GM18867 (cell line): ENCODE data around the gene CXXC4.

Source experiments
- ATAC-seq: cut with Tn5 transposase; IDR thresholded peaks from one replicate; pipeline ENCODE4 v1.9.1; 2021; ENCODE audit warnings: mild to moderate bottlenecking, moderate library complexity; ENCODE audit not compliant: unreplicated experiment

The CXXC4 gene

DNA sequence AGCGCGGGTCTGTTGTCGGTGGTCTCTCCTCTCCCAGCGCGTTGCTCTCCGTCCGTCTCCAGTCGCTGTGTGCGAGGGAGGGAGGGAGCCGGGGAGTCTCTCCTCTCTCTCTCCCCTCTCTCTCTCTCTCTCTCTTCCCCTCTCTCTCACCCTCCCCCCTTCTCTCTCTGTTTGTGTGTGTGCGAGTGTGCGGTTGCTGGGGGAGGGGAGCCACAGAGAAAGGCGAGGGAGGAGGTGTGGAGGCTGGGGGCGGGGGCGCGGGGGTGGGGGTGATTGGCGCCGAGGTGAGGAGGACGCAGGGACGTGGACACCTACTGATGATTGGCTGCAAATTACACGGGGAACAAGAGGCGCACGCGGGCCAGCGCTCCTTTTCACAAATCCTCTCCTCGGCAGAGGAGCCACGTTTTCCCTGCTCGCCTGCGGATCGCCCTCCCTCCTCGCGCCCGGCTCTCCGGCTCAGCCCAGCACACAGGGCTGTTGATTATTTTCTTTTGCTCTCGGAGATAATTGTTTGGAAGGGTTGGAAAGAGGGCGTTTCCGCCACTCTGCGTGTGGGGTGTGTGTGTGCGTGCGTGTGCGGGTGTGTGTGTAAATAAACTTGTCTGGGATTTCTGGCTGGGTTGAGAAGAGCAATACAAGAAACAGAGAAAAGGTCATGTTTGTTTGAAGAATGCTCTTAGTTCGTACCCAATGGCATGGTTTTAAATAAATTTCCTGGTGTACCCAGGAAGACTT is at the start of gene CXXC4:
Gene CXXC4 (minus strand): TSS at position 73 of the 738 bp plus-strand sequence. CDS start 3,092 bp downstream, outside the sequence.
- ATAC-seq, result peak; percentile 32

- ATAC-seq, result no peak
These were observed 38.5 kb upstream of the CXXC4 start for GRCh38 chr4:104533156-104533555.

DNA sequence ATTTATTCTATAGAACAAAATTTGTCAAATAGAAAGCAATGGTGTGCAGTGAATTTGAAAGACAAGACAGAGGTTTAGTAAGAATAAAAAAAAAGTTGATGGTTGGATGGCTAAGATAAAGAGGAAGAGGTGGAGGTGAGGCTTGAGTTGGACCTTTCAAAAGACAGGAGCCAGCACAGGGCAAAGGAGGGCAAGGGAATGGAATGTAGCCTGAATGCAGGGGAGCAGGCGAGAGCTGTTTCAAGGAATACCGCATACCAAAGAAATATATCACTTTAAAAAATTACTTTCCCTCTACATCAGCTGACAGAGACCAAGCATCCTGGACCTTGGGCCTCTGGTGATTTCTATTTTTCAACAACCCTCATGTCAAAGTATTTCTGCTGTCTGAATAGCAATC is 38.0 kb upstream of the CXXC4 start:
- ATAC-seq, result no peak

GRCh38 chr4:104531390-104531789 is 36.7 kb upstream of the CXXC4 start:
- no peak for ATAC-seq

DNA sequence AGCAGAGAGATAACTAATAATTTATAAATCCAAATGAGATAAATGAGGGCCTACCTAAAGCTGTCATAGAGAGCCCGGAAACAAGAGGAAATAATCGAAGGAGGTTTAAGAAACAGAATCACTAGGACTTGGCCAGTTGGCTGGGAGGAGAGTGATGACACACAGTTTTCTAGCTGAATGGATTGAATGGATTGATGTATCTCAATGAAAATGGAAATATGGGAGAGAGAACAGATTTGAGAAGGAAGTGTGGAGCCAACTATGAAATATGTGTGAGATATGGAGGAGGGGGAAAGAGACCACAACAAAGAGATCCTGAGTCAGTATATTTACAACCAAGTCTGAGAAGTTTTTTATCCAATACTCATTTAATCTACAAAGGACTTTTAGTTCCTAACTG is 35.7 kb upstream of the CXXC4 start:
- no peak for ATAC-seq

DNA sequence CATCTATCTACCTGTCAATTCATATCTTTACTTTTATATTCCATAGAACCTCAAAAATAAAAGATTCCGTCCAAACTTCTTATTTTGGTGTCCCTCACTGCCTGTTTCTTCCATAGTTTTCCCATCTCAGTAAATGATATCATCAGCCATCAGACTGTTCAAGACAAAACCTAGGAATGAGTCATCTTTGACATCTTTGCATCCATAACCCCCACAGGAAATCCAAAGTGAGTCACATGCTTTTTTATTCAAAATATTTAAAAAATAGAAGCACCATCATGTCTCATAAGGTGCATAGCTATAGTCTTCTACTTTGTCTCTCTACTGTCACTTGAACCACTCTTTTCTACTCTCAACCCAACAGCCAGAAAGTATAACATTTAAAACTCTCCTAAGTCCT is 29.9 kb upstream of the CXXC4 start:
- ATAC-seq, result no peak

- no peak for ATAC-seq
These were observed 29.3 kb upstream of the CXXC4 start for GRCh38 chr4:104524026-104524425.

DNA sequence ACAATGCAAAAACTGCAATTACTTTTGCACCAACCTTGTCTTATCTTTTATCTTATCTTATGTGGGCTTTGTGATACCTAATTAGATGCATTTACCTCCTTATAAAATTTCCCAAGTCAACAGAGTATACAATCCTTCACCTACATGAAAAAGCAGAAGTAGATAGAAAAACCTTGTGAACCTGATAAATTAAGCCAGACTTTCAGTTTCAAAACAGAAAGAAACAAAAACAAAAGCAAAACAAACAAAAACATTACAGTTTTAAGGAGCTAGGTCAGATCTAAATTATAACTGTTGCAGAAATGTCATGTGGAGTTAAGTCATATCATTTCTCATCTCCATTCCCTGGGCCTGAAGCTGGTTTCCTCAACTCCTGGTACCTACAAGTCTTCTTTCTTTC is 24.9 kb upstream of the CXXC4 start:
- peak; percentile 98 for ATAC-seq

DNA sequence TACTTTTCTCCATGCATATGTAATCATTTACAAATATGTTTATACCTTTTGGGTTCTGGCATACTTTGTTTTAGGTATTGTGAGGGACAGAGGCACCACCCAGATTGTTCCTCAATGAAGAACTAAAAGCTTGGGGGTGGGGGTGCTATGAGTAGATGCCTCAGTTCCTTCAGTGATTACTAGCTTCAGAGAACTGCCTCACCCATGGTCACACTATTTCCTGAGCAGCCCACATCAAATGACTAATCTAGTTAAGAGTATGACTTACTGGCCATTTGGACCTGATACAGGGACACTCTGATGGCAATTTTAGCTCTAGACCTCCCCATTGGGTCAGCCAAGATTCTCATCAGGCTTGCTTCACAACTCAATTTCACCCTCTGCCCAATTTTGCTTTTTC is 22.2 kb upstream of the CXXC4 start:
- no peak for ATAC-seq

DNA sequence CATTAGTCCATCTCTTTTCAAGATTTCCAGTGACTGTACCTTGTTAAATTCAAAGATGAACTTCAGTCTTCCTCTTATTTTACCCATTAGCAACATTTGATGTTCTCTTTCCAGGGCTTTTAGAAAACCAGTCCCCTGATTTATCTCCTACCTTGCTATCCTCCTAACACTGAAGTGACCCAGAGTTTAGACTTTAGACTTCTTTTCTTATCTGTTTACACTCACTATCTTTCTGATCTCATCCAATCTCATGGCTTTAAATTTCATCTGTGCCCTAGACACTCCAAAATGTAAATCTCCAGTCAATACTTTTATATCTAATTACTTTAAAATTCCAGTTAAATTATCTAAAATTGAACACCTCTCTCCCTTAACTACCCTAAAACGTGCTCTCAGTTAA is 13.5 kb upstream of the CXXC4 start:
- no peak for ATAC-seq

DNA sequence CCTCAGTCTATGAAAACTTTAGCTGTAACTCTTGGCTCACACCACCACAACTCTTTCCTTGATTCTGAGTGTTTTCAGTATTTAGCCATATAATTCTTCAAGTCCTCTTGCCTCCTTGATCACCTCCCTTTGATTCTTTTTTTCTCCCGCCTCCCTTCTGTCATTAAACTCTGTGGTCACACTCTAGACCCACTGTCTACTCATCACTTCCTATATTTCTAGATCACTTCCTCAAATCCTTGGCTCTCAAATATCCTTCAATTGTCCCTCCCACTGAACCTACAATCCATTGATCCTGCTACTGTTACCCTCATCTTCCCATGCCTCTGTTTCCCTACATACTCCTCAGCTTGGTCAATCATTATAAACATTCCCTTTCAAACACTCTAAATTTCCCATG is 12.4 kb upstream of the CXXC4 start:
- ATAC-seq, result no peak

DNA sequence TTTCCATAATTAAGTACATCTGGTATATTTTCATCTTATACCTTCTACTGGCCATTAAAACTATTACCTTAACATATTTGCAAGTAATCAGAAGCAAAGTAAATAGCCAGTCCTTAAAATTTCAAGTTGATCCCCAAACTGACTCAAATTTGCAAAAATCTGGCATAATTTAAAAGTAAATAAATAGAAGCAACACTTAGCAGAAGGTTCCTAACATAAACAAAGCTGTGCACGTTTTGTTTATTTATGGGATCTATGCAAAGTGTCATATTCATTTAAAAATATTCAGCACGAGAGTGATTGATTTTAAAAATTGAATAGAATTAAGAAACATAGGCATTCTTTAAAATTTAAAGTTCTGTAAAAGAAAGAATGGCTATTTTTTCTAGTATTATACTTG is 9.8 kb upstream of the CXXC4 start:
- ATAC-seq, result no peak

GRCh38 chr4:104502471-104502870 is 7.8 kb upstream of the CXXC4 start:
- ATAC-seq, result no peak

DNA sequence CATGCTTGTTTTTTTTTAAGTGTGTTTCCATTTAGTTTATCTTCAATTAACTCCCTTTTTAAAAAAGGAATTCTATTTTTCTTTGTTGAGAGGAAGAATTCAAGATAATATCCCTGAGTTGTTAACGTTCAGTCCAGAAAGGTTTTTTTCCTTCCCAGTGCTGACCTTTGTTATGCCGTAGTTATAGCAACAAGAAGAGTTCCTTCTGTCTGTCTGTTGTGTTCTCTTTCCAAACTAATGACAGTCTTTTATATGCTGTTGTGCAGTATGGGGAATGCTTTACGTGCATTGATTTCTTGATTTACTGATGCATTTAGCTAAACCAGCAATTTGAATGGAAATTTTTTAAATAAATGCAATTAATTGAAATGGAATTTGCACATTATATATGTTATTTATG is 6.6 kb upstream of the CXXC4 start:
- no peak for ATAC-seq

GRCh38 chr4:104500442-104500841 is 5.7 kb upstream of the CXXC4 start:
- no peak for ATAC-seq

DNA sequence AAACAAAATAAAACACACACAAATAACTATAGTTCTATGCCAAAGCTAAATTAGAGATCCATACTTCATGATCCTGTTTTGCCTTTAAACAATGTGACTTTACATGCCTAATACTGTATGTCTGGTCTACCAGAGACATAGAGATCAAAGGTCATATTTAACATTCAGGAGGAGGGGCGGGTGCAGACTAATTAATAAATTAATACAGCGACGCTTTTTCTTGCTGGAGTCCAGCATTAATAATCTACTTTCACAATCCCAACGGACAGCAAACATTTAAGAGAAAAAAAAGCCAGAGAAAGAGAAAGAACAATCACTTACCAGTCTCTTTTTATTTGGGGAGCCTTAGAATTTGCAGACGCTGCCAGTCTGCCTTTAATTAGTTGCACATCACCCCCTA is 509 bp downstream of the CXXC4 start:
- no peak for ATAC-seq

- no peak for ATAC-seq
These were observed 1.4 kb downstream of the CXXC4 start for GRCh38 chr4:104493081-104493831.

- ATAC-seq, result peak; percentile 44
These were observed 2.4 kb downstream of the CXXC4 start for GRCh38 chr4:104492183-104492771.

- ATAC-seq, result peak; percentile 28
These were observed 3.1 kb downstream of the CXXC4 start for GRCh38 chr4:104491481-104492182.

DNA sequence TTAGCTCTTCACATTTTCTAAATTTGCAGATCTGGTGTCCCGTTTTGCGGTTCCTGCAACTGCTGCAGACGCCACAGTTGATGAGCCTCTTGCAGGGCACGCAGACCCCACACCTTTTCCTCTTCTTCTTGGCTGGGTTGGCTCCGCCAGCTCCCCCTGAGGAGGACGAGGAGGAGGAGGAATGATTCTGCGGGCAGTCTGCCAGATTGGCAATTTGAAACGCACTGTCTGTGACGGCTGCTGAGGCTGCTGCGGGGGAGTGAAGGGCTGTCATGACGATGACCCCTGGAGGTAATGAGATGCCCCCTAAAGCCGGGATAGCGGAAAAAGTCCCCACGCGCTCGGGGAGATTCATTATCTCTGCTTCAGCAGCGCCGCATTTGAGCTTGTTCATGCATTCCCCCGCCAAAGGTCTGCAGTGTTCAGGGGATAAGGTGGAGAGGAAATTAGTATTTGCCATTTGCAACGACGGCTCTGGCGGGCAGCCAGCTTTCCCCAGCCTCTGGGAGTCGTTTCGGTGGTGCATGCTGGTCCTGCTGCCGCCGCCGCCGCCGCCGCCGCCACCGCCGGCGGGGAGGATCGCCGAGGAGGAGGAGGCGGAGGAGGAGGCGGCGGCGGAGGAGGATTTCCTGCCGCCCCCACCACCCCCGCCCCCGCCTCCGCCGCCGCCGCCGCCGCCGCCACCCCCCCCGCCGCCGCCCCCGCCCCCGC is 3.8 kb downstream of the CXXC4 start:
- ATAC-seq, result peak; percentile 30
